Renal cortex interstitium (tissue), 11 donors: Measurements from ENCODE around the gene ATP2A2. TPM values are rescaled to one million over a fixed set of nuclear protein-coding genes. Genes with fewer than 3 reads are reported as not detected.

Experiments
- DNase-seq, 11 donors: peaks; one replicate each; pipeline ENCODE4 v3.0.0-alpha.2; 2013; ENCODE audit warnings: low read depth in 9 of 11, low spot score in 4 of 11; ENCODE audit errors: extremely low read depth in 1 of 11
- polyA plus RNA-seq, 3 donors: library from polyadenylated mRNA; unstranded; fragments of 120-200 nt; gene quantifications; one replicate each; pipeline ENCODE4 v1.2.1, GENCODE V29; 2013; ENCODE audit not compliant: insufficient read length in 3 of 3

ATP2A2 gene
- polyA plus RNA-seq, 3 donors = 157 to 168 (median 162) TPM

DNA sequence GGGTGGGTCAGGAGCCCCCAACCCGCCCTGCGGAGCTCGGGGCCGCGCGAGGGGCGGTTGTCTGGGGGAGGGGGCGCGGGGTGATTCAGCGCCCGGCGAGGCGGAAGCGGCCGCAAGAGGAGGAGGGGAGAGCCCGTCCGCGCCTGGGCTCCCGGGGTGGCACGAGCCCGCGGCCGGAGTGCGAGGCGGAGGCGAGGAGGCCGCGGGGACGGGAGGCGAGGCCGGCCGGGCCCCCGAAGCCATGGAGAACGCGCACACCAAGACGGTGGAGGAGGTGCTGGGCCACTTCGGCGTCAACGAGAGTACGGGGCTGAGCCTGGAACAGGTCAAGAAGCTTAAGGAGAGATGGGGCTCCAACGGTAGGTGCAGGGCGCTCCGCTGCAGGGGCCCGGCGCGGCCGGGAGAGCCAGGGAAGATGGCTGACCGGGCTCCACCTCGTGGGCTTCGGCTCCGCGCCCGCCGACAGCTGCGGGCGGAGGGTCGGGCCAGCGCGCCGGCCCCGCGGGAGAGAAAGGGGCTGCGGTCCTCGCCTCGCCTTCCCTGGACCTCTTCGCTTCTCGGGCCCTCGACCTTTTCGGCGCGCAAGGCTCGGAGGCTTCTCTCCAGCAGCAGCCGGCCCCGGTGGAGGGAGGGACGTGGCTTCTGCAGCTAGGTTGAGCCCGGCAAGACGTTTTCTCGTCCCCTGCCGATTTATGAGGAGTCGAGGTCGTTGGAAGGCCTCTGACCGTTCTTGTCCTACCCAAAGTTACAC, 677 bp downstream of the ATP2A2 start:
- peak in 1 of 11 donors; percentile 56 for DNase-seq

GRCh38 chr12:110282300-110282860, 1.3 kb downstream of the ATP2A2 start:
- no peak for DNase-seq

GRCh38 chr12:110282956-110283817, 2.1 kb downstream of the ATP2A2 start:
- DNase-seq = no peak

GRCh38 chr12:110284597-110284996, 3.5 kb downstream of the ATP2A2 start:
- no peak for DNase-seq

DNA sequence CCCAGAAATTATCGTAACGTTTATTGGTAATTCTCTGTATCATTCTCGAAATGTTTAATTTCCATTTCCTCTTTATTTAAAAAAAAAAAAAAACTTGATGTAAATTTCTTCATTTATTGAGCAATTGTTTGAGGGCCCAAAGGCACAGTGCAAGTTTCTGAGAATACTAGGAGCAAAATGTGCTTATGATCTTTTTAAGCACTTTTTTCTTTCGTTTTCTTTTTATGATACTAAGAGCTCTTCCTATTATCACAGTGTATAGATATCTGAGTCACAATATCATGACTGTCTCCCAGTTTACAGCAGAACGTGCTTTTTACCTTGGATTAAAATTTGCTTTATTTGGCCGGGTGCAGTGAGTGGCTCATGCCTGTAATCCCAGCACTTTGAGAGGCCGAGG, 5.6 kb downstream of the ATP2A2 start:
- DNase-seq = no peak

DNA sequence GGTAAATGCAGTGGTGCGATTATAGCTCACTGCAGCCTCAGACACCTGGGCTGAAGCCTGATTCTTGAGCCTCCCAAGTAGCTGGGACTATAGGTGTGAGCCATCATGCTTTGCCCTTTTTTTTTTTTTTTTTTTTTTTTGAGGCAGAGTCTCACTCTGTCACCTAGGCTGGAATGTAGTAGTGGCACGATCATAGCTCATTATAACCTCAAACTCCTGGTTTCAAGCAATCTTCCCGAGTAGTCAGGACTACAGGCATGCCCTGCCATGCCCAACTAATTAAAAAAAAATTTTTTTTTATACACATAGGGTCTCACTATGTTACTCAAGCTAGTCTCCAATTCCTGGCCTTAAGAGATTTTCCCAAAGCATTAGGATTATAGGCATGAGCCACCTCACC, 6.9 kb downstream of the ATP2A2 start:
- no peak for DNase-seq

GRCh38 chr12:110289044-110289710, 8.1 kb downstream of the ATP2A2 start:
- peak in 1 of 11 donors; percentile 31 for DNase-seq

GRCh38 chr12:110289711-110290078, 8.6 kb downstream of the ATP2A2 start:
- no peak for DNase-seq

- DNase-seq = no peak
Measured at GRCh38 chr12:110301065-110301806, 20.2 kb downstream of the ATP2A2 start.

DNA sequence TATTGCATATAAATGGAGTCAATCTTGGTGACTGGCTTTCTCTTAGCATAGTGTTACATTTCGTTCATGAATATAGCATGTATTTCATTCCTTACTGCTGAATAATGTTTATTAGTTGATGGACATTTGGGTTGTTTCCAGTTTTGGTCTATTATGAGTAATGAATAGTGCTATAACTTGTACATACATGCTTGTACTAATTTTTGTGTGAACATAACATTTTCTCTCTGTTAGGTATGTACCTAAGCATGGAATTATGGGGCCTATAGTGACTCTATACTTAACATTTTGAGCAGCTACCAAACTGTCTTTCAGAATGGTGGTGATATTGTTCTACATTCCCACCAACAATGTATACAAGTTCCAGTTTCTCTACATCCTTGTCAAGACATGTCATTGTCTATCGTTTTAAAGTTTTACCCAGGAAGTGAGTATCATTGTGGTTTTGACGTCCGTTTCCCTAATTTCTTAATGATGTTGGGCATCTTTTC, 23.1 kb downstream of the ATP2A2 start:
- no peak for DNase-seq

DNA sequence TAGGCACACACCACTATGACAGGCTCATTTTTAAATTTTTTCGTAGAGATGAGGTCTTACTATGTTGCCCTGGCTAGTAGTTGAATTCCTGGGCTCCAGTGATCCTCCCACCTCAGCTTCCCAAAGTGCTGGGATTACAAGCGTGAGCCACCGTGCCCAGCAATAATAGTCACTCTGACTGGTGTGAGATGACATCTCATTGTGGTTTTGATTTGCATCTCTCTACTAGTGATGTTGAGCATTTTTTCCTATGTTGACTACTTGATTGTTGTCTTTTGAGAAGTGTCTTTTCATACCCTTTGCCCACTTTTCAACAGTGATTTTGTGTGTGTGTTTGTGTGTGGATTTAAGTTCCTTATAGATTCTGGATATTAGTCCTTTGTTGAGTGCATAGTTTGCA, 26.3 kb downstream of the ATP2A2 start:
- DNase-seq = no peak

DNA sequence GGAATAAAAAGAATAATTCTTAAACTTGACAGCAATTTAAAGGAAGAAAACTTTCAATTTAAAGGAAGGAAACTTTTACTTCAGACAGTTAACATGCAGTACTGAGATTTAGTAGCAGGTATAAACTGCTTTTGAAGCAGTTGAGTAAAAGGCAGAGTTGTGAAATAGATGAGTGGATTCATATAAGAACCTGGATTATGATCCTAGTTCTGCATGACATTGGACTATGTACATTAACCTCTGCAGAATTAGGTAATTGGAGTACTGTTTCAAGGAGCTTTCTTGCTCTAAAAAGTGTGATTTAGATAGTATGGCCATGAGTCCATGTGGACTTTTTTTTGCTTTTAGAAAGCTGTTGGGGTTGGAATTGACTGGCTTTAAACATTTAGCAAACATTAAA, 29.7 kb downstream of the ATP2A2 start:
- no peak for DNase-seq

DNA sequence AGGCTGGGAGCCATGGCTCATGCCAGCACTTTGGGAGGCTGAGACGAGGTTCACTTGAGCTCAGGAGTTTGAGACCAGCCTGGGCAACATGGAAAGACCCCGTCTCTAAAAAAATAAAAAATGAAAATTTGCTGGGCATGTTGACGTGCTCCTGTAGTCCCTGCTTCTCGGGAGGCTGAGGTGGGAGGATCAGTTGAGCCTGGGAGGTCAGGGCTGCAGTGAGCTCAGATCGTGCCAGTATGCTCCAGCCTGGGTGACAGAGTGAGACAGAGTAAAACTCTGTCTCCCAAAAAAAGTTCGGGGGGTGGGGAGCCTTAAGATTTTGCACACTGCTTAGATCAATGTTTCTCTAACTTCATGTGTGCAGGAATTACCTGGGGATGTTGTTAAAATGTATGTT, 30.9 kb downstream of the ATP2A2 start:
- DNase-seq = no peak

DNA sequence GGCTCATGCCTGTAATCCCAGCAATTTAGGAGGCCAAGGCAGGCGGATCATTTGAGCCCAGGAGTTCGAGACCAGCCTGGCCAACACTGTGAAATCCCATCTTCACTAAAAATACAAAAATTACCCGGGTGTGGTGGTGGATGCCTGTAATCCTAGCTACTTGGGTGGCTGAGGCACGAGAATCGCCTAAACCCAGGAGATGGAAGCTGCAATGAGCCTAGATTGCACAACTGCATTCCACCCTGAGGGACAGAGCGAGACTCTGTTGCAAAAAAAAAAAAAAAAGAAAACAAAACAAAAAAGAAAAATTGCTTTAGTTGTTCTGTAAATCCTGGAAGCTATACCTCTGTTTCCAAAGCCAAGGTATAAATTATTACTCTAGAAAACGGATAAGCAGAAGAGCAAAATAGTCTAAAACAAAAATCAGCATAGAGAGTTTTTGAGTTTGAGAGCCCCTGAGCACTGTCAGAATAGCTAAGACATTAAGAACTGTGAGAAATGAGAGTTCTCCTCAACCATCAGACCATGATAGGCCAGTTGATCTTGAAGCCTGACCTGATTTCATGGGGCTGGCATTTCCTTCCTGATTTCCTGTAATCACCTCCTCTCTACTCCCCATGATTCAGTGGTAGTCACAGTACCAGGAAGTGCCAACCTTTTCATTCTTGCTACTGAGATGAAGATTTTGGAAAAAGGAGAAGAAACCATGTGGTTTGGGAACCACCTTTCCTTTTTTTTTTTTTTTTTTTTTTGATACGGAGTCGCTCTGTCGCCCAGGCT, 31.7 kb downstream of the ATP2A2 start:
- DNase-seq = no peak

DNA sequence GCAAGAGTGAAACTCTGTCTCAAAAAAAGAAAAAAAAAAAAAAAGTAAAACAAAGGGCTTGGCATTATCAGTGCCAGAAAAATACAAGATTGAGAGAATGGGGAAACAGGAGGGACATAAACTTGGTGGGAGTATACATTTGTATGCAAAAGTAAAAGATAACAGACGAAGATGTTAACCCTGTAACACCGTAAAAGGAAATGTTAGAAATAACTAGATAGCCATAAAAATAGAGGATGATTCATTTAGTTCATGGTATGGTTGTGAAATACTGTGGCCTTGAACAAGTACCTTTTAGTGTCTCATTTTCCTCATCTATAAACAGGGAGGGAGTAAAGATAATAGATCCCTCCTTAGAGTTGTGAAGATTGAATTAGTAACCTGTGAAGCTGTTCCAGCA, 33.3 kb downstream of the ATP2A2 start:
- DNase-seq = no peak

DNA sequence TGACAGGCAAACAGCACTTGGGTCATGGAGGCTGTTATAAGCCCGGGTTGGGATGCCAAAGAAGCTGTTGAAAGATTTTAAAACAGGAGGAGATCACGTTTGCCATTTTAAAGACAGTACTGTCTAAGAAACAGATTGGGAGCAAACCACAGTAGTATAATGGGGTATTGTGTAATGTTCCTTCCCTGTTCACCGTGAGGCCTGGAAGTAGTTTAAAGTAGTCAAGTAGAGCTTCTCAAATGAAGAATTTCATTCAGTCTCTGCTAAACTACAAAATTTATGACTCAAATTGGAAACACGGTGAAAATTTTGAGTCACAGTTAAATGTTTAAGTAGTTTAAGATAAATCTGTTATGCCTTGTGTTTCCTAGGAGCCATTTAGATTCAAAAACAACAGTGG, 35.8 kb downstream of the ATP2A2 start:
- DNase-seq = no peak

DNA sequence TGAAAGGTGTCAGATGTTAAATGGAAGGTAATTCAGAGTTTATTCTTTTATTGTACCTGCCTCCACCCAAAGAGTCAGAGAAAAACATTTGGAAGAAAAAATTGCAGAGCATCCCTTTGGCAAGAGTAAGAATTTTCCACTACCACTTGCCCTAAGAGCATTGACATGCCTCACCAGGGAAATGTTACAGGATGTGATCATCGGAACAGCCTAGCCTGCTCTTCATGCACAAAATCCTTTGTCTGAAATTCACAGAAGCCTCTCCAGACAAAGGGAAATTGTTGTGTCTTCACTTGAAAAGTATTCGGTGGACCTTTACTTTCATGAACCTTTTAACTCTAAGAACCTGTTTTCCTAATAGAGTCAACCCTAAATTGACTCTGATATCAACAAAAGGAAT, 36.9 kb downstream of the ATP2A2 start:
- no peak for DNase-seq

DNA sequence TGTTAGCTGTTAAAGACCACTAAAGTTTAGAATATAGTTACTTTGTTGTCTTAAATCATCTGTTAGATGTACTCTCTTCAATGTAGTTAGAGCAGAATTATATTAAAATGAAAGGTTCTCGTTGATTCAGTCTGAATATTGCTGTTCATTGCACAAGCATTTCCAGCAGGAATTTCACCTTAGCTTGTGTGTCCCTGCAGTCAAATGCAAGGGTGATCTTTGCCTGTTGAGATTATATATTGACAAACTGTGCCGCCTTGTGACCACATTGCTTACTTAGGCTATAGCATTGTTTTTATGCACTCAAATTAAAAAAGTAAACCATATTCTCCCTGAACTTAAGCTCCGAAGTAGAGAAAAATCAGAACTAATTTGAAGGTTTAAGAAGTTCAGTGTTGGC, 39.5 kb downstream of the ATP2A2 start:
- no peak for DNase-seq
